Neuron (in vitro differentiated cells): ENCODE data around the gene RNF213.
"Not testable (repeated sequence)": the region's sequence is repeated elsewhere in the genome, so short reads cannot be mapped to it uniquely, and the experiment has no call there.

ENCODE experiments used
- H2AFZ ChIP-seq: one replicate; pipeline ENCODE4 v1.6.1; 2013; ENCODE audit warnings: low read depth, mild to moderate bottlenecking, inconsistent platforms, low read length, moderate library complexity
- H3K27me3 ChIP-seq: one replicate; pipeline ENCODE4 v1.6.1; 2013; ENCODE audit warnings: low read length; ENCODE audit not compliant: insufficient read depth
- H3K36me3 ChIP-seq: one replicate; pipeline ENCODE4 v1.6.1; 2013; ENCODE audit warnings: low read length; ENCODE audit not compliant: insufficient read depth
- H3K4me1 ChIP-seq: one replicate; pipeline ENCODE4 v1.6.1; 2013; ENCODE audit warnings: low read length; ENCODE audit not compliant: insufficient read depth
- H3K4me3 ChIP-seq: 2 replicates; pipeline ENCODE4 v1.5.1; 2013; ENCODE audit warnings: mild to moderate bottlenecking, low read length, moderate library complexity
- H3K9me3 ChIP-seq: one replicate; pipeline ENCODE4 v1.6.1; 2013; ENCODE audit warnings: low read length

Gene RNF213

GRCh38 chr17:80407917-80408316 is 147.3 kb downstream of the RNF213 start:
- not testable (repeated sequence) for H3K27me3 ChIP-seq, H3K4me1 ChIP-seq, H2AFZ ChIP-seq, H3K9me3 ChIP-seq, H3K4me3 ChIP-seq, H3K36me3 ChIP-seq

- H3K27me3 ChIP-seq: no peaks in the 10 kb centered on the region
Observed at GRCh38 chr17:80408872-80409271, 148.2 kb downstream of the RNF213 start.

DNA sequence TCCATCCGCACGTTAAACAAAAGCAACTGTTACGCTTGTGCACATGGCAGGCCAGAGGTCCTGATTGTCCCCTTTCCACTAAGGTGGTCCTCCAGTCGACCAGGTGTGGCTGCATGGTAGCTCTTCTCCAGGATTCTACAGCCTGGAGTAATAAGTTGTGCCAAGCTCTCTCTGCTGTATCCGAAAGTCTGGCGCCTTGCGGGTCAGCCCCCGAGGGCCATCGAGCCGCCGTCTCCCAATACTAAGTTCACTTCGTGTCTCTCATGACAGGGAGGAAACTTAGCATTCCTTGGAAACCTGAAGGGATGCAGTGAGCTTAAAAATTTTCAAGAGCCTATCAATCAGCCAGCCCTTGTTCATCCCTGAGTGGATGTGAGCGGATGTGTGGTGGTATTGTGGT is 149.0 kb downstream of the RNF213 start:
- H3K27me3 ChIP-seq: no peaks in the 10 kb centered on the region
- H3K36me3 ChIP-seq: no peaks in the 10 kb centered on the region
- no peak overlapping the region for H2AFZ ChIP-seq
- no peak overlapping the region for H3K4me3 ChIP-seq
- no peaks in the 10 kb centered on the region for H3K9me3 ChIP-seq
- H3K4me1 ChIP-seq: peaks cover 12% of the 10 kb centered on the region

More at GRCh38 chr17:80408872-80409271, 148.2 kb downstream of the RNF213 start:
- Histone ChIP-seq H3K4me3 (no peak overlapping the region), H3K36me3 (no peaks in the 10 kb centered on the region), H3K4me1 (peaks cover 5% of the 10 kb centered on the region), H2AFZ (no peak overlapping the region), H3K9me3 (no peaks in the 10 kb centered on the region)

DNA sequence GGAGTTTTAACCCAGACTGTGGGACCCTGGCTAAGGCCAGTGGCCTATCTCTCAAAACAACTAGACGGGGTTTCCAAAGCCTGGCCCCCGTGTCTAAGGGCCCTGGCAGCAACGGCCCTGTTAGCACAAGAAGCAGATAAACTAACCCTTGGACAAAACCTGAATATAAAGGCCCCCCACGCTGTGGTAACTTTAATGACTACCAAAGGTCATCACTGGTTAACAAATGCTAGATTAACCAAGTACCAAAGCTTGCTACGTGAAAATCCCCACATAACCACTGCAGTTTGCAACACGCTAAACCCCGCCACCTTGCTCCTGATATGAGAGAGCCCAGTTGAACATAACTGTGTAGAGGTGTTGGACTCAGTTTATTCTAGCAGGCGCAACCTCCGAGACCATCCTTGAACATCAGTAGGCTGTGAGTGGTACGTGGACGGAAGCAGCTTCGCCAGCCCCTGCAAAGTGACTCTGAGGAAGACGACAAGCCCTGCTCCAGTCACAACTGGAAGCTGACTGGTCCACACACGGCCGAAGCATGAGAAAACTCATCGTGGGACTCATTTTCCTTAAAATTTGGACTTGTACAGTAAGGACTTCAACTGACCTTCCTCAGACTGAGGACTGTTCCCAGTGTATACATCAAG is 149.9 kb downstream of the RNF213 start:
- peaks cover 12% of the 10 kb centered on the region for H3K4me1 ChIP-seq
- not testable (repeated sequence) for H3K9me3 ChIP-seq, H2AFZ ChIP-seq, H3K27me3 ChIP-seq, H3K4me3 ChIP-seq, H3K36me3 ChIP-seq

DNA sequence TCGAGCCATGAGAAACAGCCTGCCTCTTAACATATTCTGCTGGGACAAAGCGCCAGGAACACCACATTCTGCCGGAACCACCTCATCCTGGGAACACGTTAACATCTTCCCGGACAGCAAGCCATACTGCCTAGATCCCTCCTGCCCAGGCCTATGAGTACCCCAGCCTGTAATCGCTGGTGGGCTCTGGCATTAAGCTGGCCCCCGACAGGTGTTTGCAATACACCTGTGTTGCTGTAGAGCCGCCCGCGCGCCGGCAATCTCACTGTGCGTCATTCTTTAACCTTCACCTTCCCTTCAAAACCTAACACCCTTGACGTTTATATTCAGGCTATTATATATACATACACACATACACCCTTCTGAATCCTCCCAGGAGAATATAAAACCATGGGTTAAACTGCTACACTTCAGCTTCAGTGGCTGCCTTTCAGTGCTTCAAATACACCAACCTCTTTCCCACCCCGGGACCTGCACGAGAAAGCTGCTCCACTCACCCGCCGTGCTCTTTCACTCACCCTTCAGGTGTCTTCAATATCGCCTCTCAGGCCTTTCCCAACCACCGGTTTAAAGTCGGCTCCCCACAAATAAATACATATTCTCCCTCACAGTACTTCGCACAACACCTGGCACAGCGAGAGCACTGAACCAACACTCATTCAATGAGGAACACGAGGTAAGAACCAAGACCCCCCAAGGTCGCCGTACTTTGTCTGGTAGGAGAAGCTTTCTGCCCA is 153.3 kb downstream of the RNF213 start:
- Histone ChIP-seq H3K9me3 (no peaks in the 10 kb centered on the region), H3K36me3 (peaks cover 18% of the 10 kb centered on the region), H3K27me3 (no peaks in the 10 kb centered on the region), H3K4me1 (peaks cover 17% of the 10 kb centered on the region), H3K4me3 (peak overlapping the region; percentile 90), H2AFZ (peak overlapping the region; percentile 88)

DNA sequence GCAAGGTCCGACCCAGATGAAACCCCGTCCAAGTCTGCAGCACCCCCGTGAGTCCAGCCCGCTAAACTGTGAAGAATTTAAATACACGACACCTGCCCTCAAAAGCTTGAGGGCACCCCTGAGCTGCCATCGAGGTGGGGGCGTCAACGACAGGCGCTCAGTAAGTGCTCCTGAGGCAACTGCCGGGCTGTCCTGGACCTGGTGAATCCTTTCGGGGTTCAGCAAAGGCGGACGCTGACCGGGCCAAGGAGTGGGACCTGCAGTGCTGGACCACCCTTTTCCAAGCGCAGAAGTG is 153.8 kb downstream of the RNF213 start:
- H3K9me3 ChIP-seq: no peaks in the 10 kb centered on the region
- H3K27me3 ChIP-seq: no peaks in the 10 kb centered on the region
- H3K4me3 ChIP-seq: peak overlapping the region; percentile 90
- H3K36me3 ChIP-seq: peaks cover 21% of the 10 kb centered on the region
- H2AFZ ChIP-seq: peak overlapping the region; percentile 88
- peaks cover 17% of the 10 kb centered on the region for H3K4me1 ChIP-seq

DNA sequence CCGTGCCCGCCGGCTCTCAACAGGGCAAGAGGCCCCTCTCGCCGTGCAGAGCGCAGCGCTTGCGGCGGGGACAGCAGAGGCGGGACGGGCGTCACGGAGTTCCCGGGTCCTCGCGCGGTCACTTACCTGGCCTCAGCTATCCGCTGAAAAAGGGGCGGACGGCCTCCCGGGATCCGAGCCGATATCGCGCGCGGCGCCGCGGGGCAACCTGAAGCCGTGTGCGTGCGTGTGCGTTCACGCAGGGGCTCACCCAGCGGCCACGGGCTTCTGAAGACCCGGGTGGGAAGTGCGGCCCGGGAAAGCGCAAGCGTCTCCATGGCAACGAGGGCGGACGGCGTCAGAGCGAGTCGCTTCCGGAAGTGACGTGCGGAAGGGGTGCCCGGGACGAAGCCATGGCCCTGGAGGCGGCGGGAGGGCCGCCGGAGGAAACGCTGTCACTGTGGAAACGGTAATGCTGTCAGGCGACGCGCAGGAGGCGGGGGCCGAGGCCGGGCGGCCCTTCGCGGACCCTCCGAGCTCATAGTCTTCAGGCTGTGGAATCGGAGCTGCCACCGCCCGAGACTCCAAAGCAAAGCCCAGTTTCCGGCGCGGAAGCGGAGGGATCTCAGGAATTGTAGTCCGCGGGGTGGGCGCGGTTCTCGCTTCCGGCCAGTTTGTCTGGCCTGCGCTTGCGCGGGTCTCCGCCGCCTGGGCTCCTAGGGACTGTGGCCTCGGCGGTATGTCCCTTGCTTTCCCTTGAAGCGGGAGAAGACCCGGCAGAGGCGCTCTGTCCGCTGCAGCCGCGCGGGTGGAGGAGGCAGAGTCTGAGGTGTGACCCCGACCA is 154.4 kb downstream of the RNF213 start, which contains the start of gene ENDOV:
ENDOV (plus strand) TSS at position 365 of the 823 bp plus-strand sequence; CDS start at position 393, 28 bp downstream.
- H3K4me1 ChIP-seq: peaks cover 17% of the 10 kb centered on the region
- no peaks in the 10 kb centered on the region for H3K27me3 ChIP-seq
- peaks cover 23% of the 10 kb centered on the region for H3K36me3 ChIP-seq
- peak within 1 kb of the TSS; percentile 88 for H2AFZ ChIP-seq
- H3K9me3 ChIP-seq: no peaks in the 10 kb centered on the region
- H3K4me3 ChIP-seq: peak within 1 kb of the TSS; percentile 90

- peak overlapping the region; percentile 90 for H3K4me3 ChIP-seq
- H3K36me3 ChIP-seq: peaks cover 23% of the 10 kb centered on the region
- peaks cover 17% of the 10 kb centered on the region for H3K4me1 ChIP-seq
- no peaks in the 10 kb centered on the region for H3K27me3 ChIP-seq
- no peaks in the 10 kb centered on the region for H3K9me3 ChIP-seq
- peak overlapping the region; percentile 88 for H2AFZ ChIP-seq
Observed at GRCh38 chr17:80415626-80416137, 155.0 kb downstream of the RNF213 start.

DNA sequence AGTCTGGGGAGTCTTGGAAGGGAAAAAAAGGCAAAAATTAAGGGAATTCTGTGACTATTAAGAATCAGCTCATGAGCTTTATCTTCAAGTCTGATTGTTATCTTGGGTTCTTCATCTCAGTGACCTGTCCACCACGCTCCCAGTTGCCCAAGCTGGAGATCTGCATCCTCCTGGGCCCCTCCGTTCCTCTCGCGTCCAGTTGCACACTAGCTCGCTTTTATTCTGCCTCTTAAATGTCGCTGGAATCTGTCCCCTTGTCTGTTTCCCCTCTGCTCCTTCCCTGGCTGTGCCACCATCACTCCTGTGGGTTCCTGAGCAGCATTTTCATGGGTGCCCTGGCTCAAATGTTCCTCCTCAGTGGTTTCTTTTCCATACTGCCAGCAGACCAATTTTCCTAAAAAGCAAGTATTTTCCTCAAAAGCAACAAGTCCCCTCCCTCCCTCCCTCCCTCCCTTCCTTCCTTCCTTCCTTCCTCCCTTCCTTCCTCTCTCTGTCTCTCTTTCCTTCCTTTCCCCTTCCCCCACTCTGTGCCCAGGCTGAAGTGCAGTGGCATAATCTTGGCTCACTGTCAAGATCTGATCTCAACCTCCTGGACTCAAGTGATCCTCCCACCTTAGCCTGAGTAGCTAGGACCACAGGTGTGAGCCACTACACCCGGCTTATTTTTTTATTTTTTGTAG is 155.7 kb downstream of the RNF213 start:
- Histone ChIP-seq H3K27me3 (no peaks in the 10 kb centered on the region), H3K9me3 (no peaks in the 10 kb centered on the region), H2AFZ (no peak overlapping the region), H3K4me1 (peaks cover 17% of the 10 kb centered on the region), H3K4me3 (peak overlapping the region; percentile 90), H3K36me3 (peaks cover 23% of the 10 kb centered on the region)

DNA sequence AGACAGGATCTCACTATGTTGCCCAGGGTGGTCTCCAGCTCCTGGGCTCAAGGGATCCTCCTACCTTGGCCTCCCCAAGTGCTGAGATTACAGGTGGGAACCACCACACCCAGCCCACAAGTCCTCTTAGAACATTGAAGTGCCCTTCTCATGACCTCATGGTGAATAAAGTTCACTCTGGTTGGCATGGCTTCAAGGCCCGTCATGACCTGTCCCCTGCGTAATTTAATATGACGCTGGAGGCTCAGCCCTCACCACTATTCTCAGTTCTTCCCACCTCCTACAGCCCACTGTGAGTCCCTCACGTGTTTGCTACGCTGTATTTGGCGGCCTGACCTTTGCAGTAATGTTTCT is 156.3 kb downstream of the RNF213 start:
- Histone ChIP-seq H3K36me3 (peaks cover 23% of the 10 kb centered on the region), H3K9me3 (no peaks in the 10 kb centered on the region), H3K4me3 (no peak overlapping the region), H3K4me1 (peaks cover 17% of the 10 kb centered on the region), H3K27me3 (no peaks in the 10 kb centered on the region), H2AFZ (no peak overlapping the region)

DNA sequence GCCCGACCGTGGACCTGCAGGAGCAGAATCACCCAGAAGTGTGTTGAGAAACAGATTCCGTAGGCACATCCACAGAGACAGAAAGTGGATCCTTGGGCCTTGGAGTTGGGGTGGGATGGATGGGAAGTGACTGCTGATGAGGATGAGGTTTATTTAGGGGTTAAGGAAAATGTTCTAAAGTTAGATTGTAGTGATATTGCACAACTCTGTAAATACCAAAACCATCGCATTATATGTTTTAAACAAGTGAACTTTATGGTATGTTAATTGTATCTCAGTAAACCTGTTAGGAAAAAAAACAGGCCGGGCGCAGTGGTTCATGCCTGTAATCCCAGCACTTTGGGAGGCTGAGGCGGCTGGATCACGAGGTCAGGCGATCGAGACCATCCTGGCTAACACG is 157.9 kb downstream of the RNF213 start:
- peaks cover 23% of the 10 kb centered on the region for H3K36me3 ChIP-seq
- no peak overlapping the region for H3K4me3 ChIP-seq
- peaks cover 15% of the 10 kb centered on the region for H3K4me1 ChIP-seq
- H3K27me3 ChIP-seq: no peaks in the 10 kb centered on the region
- no peak overlapping the region for H2AFZ ChIP-seq
- no peaks in the 10 kb centered on the region for H3K9me3 ChIP-seq

GRCh38 chr17:80419255-80419654 is 158.6 kb downstream of the RNF213 start:
- H3K9me3 ChIP-seq: no peaks in the 10 kb centered on the region
- H3K27me3 ChIP-seq: no peaks in the 10 kb centered on the region
- H3K36me3 ChIP-seq: peaks cover 23% of the 10 kb centered on the region
- H2AFZ ChIP-seq: no peak overlapping the region
- H3K4me1 ChIP-seq: peaks cover 8% of the 10 kb centered on the region
- H3K4me3 ChIP-seq: no peak overlapping the region
